ENCODE results near the gene LBH. TPM values are rescaled to one million over a fixed set of nuclear protein-coding genes. Genes with fewer than 3 reads are reported as not detected.

Gene LBH
- total RNA-seq, 4 donors from 2014 or later = 2.4 to 22.7 (median 17.6) TPM

- Histone ChIP-seq H3K4me1 (peaks cover 28 to 64% (median 36%) of the 10 kb centered on the region in 3 donors), H3K36me3 (no peaks in the 10 kb centered on the region), H3K27ac (no peak overlapping the region), H3K27me3 (no peaks in the 10 kb centered on the region), H3K9me3 (no peaks in the 10 kb centered on the region), H3K4me3 (no peak overlapping the region)
- TF ChIP-seq POLR2A (IDR thresholded peaks at IDR 0.05) (no peak), CTCF (IDR thresholded peaks at IDR 0.05) (no peak)
- intact Hi-C loops (cut with DNase I) = no loop called here
- DNase-seq = no peak
- 65 to 75% methylated on average over 2 to 5 of the region's 5 CpGs for WGBS, 2 donors
These were observed 38.4 kb downstream of the LBH start for GRCh38 chr2:30269771-30270145.

- Histone ChIP-seq H3K27ac (no peak overlapping the region), H3K27me3 (no peaks in the 10 kb centered on the region), H3K9me3 (no peaks in the 10 kb centered on the region), H3K4me3 (no peak overlapping the region), H3K4me1 (peaks cover 31 to 68% (median 38%) of the 10 kb centered on the region in 3 donors), H3K36me3 (no peaks in the 10 kb centered on the region)
- WGBS, 2 donors = 87 to 94% methylated on average over 3 of the region's 3 CpGs
- no peak for TF ChIP-seq CTCF (IDR thresholded peaks at IDR 0.05)
- TF ChIP-seq POLR2A (IDR thresholded peaks at IDR 0.05) = no peak
- DNase-seq = no peak
- intact Hi-C loops (cut with DNase I) = no loop called here
These were observed 38.8 kb downstream of the LBH start for GRCh38 chr2:30270166-30270565.

GRCh38 chr2:30271301-30271700 lies 40.0 kb downstream of the LBH start:
- H3K36me3 ChIP-seq = no peaks in the 10 kb centered on the region
- H3K9me3 ChIP-seq = no peaks in the 10 kb centered on the region
- no peak for TF ChIP-seq POLR2A (IDR thresholded peaks at IDR 0.05)
- intact Hi-C loops (cut with DNase I) = no loop called here
- no peak overlapping the region for H3K4me3 ChIP-seq
- no peak for DNase-seq
- peaks cover 27 to 71% (median 28%) of the 10 kb centered on the region in 3 donors for H3K4me1 ChIP-seq
- 86 to 94% methylated on average over 4 to 5 of the region's 5 CpGs for WGBS, 2 donors
- no peak overlapping the region for H3K27ac ChIP-seq
- no peaks in the 10 kb centered on the region for H3K27me3 ChIP-seq

- 85 to 91% methylated on average over 4 to 7 of the region's 8 CpGs for WGBS, 2 donors
These were observed 41.0 kb downstream of the LBH start for GRCh38 chr2:30272286-30272685.

GRCh38 chr2:30272761-30273573 lies 41.6 kb downstream of the LBH start:
- intact Hi-C loops (cut with DNase I) = no loop called here
- TF ChIP-seq CTCF (IDR thresholded peaks at IDR 0.05) (no peak), POLR2A (IDR thresholded peaks at IDR 0.05) (no peak)
- Histone ChIP-seq H3K9me3 (no peaks in the 10 kb centered on the region), H3K4me3 (no peak overlapping the region), H3K27me3 (no peaks in the 10 kb centered on the region), H3K36me3 (no peaks in the 10 kb centered on the region), H3K4me1 (peaks cover 23 to 61% (median 27%) of the 10 kb centered on the region in 3 donors), H3K27ac (peak overlapping the region in 3 of 4 donors; percentile 16 to 76 (median 44))
- 14 to 45% methylated on average over 4 to 5 of the region's 5 CpGs for WGBS, 2 donors
- DNase-seq = no peak

More at GRCh38 chr2:30272286-30272685, 41.0 kb downstream of the LBH start:
- no peak for DNase-seq
- peaks cover 23 to 66% (median 27%) of the 10 kb centered on the region in 3 donors for H3K4me1 ChIP-seq
- H3K27ac ChIP-seq = no peak overlapping the region
- H3K27me3 ChIP-seq = no peaks in the 10 kb centered on the region
- H3K36me3 ChIP-seq = no peaks in the 10 kb centered on the region
- intact Hi-C loops (cut with DNase I) = no loop called here
- no peaks in the 10 kb centered on the region for H3K9me3 ChIP-seq
- TF ChIP-seq CTCF (IDR thresholded peaks at IDR 0.05) = no peak
- no peak for TF ChIP-seq POLR2A (IDR thresholded peaks at IDR 0.05)
- no peak overlapping the region for H3K4me3 ChIP-seq
